HFFc6 (cell line): ENCODE results near the gene DCP1B. TPM values are rescaled to one million over a fixed set of nuclear protein-coding genes. Genes with fewer than 3 reads are reported as not detected.

Experiments
- DNase-seq: peaks from one replicate; pipeline ENCODE4 v3.0.0-alpha.2; 2018
- H3K27ac Mint-ChIP-seq: 2 replicates; pipeline ENCODE4 v1.8.0; 2020; ENCODE audit warnings: mild to moderate bottlenecking, mixed read lengths
- H3K27me3 Mint-ChIP-seq: 2 replicates; pipeline ENCODE4 v1.8.0; 2021; ENCODE audit warnings: mild to moderate bottlenecking, moderate library complexity, mixed read lengths; ENCODE audit not compliant: insufficient read depth
- H3K36me3 Mint-ChIP-seq: 2 replicates; pipeline ENCODE4 v1.8.0; 2021; ENCODE audit warnings: low read depth, mixed read lengths
- H3K4me1 Mint-ChIP-seq: 2 replicates; pipeline ENCODE4 v1.8.0; 2020; ENCODE audit warnings: low read depth, mixed read lengths
- H3K4me3 Mint-ChIP-seq: 2 replicates; pipeline ENCODE4 v1.8.0; 2020; ENCODE audit warnings: mild to moderate bottlenecking, moderate library complexity, mixed read lengths
- H3K9me3 Mint-ChIP-seq: 2 replicates; pipeline ENCODE4 v1.8.0; 2020; ENCODE audit warnings: mild to moderate bottlenecking, mixed read lengths
- total RNA-seq, 6 experiments: library from RNA; stranded (reverse); fragmentation: NEBNext Ultra II Directional; extraction: Animal tissue kit (Norgen Biotek cat#: 25700); gene quantifications; 2 replicates in 1 of 6; 3 replicates in 5 of 6; pipeline ENCODE4 v1.2.3, GENCODE V29; 2021
- TF ChIP-seq, protein P1 (sequence below): fragments of 200-600 bp; sonication (generic); IDR thresholded peaks from 2 replicates; pipeline ENCODE4 v1.5.0; 2021; ENCODE audit warnings: antibody characterized with exemption, mild to moderate bottlenecking

The DCP1B gene
- total RNA-seq, 6 experiments from 2014 or later: 12.6 to 16.4 (median 14.5) TPM

DNA sequence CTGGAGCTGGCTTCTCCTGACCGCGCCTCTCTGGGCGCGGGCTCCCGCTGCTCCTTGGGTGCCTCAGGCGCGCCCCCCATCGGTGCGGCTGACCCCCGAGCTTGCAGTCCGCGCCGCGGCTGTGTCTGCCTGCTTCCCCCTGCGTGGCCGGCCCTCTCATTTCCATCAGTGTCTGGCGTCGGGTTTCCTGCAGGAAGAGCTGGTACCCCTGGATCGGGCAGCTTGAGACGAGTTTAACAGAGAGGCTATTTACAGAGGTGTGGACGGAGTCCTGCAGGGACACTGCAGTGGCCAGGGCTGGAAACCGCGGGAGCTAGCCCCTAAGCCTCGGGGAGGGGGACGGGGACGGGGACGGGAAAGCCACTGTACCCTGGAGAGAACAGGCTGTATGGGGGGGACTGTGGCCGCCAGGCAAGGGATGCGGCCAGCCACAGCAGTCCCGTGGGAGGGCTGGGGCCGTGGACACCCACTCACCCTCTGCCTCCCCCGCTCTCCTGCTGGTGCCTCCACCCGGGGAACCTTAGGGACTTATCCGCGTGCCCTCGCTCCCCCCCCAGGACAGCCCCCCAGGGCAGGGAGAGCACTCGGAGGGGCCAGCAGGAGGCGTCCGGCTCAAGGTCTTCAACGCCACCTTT, 82.1 kb downstream of the DCP1B start:
- Mint-ChIP-seq H3K9me3 (no peaks in the 10 kb centered on the region), H3K36me3 (no peaks in the 10 kb centered on the region), H3K27me3 (peaks cover 37% of the 10 kb centered on the region), H3K4me1 (no peaks in the 10 kb centered on the region), H3K4me3 (no peak overlapping the region), H3K27ac (no peak overlapping the region)
- TF ChIP-seq, protein P1, sequence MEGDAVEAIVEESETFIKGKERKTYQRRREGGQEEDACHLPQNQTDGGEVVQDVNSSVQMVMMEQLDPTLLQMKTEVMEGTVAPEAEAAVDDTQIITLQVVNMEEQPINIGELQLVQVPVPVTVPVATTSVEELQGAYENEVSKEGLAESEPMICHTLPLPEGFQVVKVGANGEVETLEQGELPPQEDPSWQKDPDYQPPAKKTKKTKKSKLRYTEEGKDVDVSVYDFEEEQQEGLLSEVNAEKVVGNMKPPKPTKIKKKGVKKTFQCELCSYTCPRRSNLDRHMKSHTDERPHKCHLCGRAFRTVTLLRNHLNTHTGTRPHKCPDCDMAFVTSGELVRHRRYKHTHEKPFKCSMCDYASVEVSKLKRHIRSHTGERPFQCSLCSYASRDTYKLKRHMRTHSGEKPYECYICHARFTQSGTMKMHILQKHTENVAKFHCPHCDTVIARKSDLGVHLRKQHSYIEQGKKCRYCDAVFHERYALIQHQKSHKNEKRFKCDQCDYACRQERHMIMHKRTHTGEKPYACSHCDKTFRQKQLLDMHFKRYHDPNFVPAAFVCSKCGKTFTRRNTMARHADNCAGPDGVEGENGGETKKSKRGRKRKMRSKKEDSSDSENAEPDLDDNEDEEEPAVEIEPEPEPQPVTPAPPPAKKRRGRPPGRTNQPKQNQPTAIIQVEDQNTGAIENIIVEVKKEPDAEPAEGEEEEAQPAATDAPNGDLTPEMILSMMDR: no peak
- DNase-seq: no peak

DNA sequence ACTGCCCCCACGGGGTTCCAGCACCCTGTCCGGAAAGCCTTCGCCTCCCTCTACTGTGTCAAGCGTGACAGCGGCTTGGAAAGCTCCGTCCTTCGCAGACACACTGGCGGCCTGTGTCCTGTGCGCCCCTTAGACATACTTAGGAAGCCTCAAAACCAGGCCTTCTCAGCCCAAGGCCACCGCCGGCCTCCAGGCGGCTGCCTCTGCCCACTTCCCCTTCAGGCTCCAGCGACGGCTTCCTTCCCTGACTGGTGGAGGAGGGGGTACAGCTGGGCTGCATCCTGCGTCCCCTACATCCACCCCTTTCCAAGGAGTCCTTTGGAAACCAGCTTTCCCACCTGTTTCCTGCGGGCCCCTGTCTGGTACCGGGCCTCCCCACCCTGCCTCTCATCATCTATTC, 83.3 kb downstream of the DCP1B start:
- TF ChIP-seq, protein P1: no peak
- no peaks in the 10 kb centered on the region for H3K36me3 Mint-ChIP-seq

DNA sequence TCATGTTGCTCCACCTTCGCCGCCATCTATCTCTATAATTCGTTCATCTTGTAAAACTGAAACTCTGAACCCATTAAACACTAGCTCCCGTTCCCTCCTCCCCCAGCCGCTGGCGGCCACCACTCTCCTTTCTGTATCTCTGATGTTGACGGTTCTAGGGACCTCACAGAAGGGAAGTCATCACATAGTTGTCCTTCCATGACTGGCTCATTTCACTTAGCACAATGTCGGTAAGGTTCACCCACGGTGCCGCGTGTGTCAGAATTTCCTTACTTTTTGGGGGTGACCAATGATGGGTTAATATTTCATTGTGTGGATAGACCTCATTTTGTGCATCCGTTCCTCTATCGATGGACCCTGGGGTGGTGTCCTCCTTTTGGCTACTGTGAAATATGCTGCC, 83.8 kb downstream of the DCP1B start:
- no peak overlapping the region for H3K27ac Mint-ChIP-seq
- H3K4me1 Mint-ChIP-seq: no peaks in the 10 kb centered on the region
- peaks cover 35% of the 10 kb centered on the region for H3K27me3 Mint-ChIP-seq
- TF ChIP-seq, protein P1: no peak
- H3K4me3 Mint-ChIP-seq: no peak overlapping the region
- H3K36me3 Mint-ChIP-seq: no peaks in the 10 kb centered on the region
- no peak for DNase-seq
- no peaks in the 10 kb centered on the region for H3K9me3 Mint-ChIP-seq

More for the DNA sequence above, 83.3 kb downstream of the DCP1B start:
- Mint-ChIP-seq H3K27ac (no peak overlapping the region), H3K4me3 (no peak overlapping the region), H3K27me3 (peaks cover 34% of the 10 kb centered on the region), H3K4me1 (no peaks in the 10 kb centered on the region), H3K9me3 (no peaks in the 10 kb centered on the region)
- no peak for DNase-seq

DNA sequence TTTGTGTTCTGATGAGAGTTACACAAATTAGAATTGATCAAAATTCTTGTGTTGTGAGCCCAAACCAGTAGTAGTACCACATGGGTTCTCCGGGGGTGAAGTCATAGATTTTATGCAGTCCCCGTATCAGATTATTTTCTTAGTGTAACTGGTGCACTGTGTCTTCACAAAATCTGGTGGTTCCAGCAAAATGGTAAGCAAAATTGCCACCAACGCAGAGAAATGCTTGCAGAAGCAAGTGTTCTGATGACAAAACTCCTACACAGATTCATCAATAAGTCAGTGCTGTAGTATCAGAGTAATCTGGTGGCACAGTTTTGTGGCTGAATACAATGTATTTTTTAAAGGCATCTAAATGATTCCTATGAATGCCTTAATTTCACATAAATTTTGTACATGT, 84.5 kb downstream of the DCP1B start:
- TF ChIP-seq, protein P1: no peak
- Mint-ChIP-seq H3K4me3 (no peak overlapping the region), H3K9me3 (no peaks in the 10 kb centered on the region), H3K27ac (no peak overlapping the region), H3K27me3 (peaks cover 30% of the 10 kb centered on the region), H3K36me3 (no peaks in the 10 kb centered on the region), H3K4me1 (no peaks in the 10 kb centered on the region)
- no peak for DNase-seq

DNA sequence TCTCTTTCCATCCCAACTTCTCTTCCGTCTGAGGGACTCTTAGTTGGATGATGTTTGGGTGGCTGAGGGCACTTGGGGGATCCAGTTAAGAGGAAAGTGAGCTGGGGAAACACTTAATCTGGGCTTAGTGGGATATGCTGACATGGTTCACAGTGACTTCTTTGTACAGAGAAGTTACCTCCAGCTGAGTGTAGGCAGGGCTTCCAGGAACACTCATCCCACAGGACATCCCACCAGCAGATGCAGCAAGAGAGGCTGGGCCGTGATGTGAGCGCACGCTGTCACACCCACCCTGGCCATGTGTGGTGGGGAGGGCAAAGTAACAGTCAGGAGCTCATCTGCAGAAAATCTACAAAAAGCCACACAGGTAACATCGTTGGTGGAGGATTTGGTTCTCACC, 85.0 kb downstream of the DCP1B start:
- H3K27me3 Mint-ChIP-seq: peaks cover 27% of the 10 kb centered on the region
- H3K4me3 Mint-ChIP-seq: no peak overlapping the region

More for the DNA sequence above, 85.0 kb downstream of the DCP1B start:
- DNase-seq: no peak
- H3K9me3 Mint-ChIP-seq: no peaks in the 10 kb centered on the region
- H3K4me1 Mint-ChIP-seq: no peaks in the 10 kb centered on the region
- no peak overlapping the region for H3K27ac Mint-ChIP-seq
- TF ChIP-seq, protein P1: no peak
- no peaks in the 10 kb centered on the region for H3K36me3 Mint-ChIP-seq
